GM12892 (cell line): Measurements from ENCODE around the gene C17orf107.
A peak's percentile ranks its signal among the peaks of the same experiment; 100 is the strongest.

Source experiments
- POLR2A ChIP-seq: IDR thresholded peaks from 2 replicates; pipeline ENCODE4 v1.6.1; 2011; ENCODE audit warnings: low read depth, low read length, control low read depth
- TAF1 ChIP-seq: IDR thresholded peaks from 2 replicates; pipeline ENCODE4 v1.6.1; 2011; ENCODE audit warnings: low read depth, mild to moderate bottlenecking, control low read depth, low read length, borderline replicate concordance

DNA sequence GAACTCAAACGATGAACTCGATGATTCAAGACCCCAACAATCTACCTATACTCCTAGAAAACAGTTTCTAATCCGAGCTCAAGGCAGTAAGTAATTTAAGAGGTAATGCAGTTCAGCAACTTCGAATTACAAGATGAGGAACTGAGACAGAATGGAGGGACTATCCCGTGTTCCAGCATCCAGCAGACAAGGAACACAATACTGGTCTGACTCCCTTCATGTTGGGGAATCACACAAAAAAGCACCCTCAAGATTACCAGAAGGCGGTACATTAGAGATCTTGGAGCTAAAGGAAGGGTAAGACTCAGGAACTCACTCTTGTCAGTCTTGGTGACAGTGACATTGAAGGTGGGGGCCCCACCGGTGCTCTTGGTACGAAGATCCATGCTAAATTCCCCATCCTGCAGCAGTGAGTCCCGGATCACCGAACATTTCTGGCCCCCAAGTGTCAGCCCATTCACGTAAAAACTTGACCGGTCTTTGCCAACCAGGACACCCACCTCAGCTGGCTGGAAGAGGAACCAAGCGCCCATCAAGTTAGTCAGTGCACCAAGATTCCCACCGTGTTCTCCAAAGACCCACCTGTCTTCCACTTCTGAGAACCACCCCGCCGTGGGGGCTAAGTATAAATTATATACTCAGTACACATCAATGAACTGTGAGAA, 47.1 kb downstream of the C17orf107 start:
- TF ChIP-seq POLR2A (peak; percentile 71), TAF1 (peak; percentile 37; the same call in 1 of the 2 replicates)
